Measurements from ENCODE around the gene ECE2. TPM values are rescaled to one million over a fixed set of nuclear protein-coding genes. Genes with fewer than 3 reads are reported as not detected.

Gene ECE2
- not detected in 2 replicates for total RNA-seq

DNA sequence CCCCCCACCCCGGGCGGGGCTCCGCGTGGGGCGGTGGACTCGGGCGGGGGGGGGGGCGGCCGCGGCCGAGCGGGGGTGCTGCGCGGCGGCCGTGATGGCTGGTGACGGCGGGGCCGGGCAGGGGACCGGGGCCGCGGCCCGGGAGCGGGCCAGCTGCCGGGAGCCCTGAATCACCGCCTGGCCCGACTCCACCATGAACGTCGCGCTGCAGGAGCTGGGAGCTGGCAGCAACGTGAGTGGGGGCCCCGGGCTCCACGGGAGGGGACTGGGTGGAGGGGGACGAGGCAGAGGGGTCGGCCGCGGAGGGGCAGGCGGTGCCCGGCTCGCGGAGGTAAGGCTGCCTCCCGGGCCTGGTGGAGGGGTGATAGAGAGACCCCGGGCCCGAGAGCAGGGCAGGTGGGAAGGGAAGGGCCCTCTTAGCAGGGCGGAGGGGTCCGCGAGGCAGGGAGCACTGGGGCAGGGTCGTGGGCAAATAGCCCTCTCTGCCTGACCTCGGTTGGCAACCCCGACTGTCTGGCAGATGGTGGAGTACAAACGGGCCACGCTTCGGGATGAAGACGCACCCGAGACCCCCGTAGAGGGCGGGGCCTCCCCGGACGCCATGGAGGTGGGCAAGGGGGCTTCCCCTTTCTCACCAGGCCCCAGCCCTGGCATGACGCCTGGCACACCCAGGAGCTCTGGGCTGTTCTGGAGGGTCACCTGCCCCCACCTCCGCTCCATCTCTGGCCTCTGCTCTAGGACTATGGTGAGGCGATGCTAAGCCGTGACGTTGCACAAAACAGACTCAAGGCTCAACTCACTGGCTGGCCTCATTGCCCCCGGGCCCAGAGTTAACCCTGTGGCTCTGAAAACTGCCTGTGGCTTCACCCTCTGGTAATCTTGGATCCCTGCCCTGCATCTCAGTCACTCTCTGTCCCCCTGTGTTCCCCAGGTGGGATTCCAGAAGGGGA is at the start of gene ECE2:
TSS of gene ECE2 (plus strand) at position 62 of the 950 bp plus-strand sequence. CDS start at position 194, 132 bp downstream.

DNA sequence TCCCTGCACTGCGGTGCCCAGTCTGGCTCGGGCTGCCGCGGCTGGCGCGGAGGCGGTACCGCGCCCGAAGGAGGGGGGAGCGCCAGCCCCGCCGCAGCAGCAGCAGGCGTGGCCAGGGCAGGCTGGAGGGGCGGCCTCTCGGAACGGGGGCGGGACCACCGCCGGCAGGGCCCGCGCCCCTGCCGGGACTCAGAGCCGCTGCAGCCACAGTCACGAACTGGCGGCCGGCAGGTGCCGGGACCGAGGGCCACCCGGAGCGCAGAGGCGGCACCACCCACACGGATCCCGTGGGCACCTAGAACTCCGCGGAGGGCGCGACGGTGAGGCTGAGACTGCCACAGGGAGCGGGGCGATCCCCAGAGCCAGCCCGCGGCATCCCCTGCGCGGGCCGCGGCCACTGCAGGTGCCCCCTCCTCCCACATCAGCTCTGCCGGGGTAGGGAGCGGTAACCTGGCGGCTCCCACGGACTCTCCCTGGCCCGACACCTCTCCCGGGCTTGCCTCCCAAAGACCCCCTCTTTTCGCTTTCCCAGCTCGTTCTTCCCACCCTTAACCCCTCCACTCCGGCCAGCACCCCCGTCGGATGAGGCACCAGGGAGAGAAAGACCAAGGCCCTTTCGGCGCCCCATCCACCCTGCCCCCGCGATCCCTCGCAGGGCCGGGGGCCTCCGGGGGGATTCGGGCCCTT is 46.3 kb upstream of the ECE2 start, which contains the start of gene VWA5B2:
TSS of gene VWA5B2 (plus strand) at position 192 of the 687 bp plus-strand sequence. CDS start 944 bp downstream, outside the sequence.

DNA sequence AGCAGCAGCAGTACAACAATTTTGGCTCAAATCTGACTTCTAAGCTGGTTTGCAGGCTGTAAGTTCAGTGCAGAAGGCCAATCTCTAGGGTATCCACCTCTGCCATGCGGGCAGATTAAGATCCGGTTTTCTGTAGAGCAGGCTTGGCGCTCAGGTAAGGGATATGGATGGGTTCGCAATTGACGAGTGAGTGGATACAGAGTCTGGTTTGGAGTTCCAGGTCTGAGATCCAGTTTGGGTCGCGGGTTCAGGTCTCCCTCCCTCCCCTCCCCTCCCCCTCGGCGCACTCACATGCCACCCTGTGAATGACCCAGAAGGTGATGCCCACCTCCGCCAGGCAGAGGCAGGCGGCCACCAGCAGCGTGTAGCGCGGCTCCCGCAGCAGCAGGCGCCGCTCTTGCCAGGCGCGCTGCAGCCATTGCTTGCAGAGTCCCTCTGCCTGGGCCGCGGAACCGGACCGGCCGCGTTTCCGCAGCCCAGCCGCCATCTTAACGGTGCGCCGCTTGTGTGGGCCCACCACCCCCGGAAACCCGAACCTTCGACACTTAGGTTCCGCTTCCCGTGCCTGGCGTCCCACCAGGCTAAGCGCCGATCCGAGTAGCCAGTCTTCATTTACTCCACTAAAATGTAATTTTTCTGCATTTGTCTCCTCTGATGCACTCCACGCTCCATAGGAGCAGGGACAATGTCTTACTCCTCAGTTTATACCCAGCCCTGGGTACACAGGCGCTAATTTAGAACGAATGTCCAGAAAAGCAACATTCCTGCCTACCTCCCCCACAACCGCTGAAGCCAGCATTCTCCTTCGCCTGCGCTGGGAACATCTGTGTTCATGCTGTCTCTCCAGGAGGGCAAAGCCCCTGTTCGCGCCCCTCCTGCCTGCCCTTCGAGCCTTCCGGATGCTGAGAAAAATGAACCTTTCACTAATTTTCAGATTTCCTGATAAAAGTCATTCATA is 27.1 kb upstream of the ECE2 start, which contains the start of gene ALG3:
TSS of gene ALG3 (minus strand) at position 509 of the 958 bp plus-strand sequence. CDS start at position 487, 22 bp downstream.

DNA sequence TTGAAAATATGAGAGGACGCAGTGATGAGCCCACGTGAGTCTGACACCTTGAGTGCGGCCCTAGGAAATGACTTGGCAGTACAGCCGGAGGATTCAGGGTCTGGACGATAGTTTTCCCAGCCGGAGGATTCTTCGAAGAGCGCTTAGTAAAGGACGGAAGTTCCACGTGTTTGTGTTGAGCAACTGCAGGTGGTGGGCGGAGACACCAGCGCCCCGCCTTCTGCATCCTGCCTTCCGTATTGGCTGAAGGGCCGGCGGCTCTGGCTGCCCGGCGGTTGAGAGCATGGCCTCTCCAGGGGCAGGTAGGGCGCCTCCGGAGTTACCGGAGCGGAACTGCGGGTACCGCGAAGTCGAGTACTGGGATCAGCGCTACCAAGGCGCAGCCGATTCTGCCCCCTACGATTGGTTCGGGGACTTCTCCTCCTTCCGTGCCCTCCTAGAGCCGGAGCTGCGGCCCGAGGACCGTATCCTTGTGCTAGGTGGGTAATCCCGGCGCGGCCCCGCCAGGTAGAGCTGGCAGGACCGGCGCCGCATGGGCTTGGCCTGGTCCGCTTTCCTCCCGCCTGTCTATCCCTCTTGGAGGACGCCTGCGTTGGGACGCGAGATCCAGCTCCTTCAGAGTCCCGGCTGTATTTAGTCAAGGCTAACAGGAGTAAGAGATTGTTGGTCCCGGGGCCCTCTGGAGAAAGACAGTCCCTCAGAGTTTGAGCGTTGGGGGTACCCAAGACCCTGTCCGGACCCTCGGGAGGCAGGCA is 26.2 kb upstream of the ECE2 start, which contains the start of gene EEF1AKMT4:
TSS of gene EEF1AKMT4 (plus strand) at position 261 of the 755 bp plus-strand sequence. CDS start at position 284, 23 bp downstream.

GRCh38 chr3:184261270-184261853 is 14.5 kb upstream of the ECE2 start, which contains the start of gene CAMK2N2:
CAMK2N2 (minus strand) TSS chr3:184261553; CDS start chr3:184261285, 268 bp downstream.

DNA sequence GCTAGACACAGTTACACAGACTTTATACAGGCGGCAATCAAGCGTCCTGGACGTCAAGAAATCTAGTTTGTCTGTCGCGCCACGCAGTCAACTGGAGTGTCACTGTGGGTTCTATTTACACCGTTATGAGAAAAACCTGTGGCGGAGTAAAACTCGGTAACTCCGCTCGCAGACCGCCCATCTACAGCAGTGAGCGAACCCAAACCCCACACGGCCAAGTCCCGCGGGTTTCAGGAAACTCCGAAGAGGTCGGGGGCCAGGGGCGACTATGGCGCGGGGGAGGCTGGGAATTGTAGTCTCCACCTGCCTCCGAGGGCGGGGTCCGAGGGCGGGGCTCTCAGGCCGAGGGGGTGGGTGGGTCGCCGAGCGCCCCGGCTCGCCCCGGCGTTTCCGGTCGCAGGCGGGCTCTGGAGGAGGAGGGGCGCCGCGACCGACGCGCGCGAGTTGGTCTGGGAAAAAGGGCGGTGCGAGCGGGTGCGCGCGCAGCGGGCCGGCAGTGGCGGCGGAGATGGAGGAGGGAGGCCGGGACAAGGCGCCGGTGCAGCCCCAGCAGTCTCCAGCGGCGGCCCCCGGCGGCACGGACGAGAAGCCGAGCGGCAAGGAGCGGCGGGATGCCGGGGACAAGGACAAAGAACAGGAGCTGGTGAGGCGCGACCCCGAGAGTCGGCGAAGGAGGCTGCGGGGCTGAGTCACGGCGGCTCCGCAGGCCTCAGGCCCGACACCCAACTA is 23.1 kb downstream of the ECE2 start, which contains the start of gene PSMD2:
TSS of gene PSMD2 (plus strand) at position 483 of the 729 bp plus-strand sequence. CDS start at position 509, 26 bp downstream.

GRCh38 chr3:184314363-184314699 is 38.5 kb downstream of the ECE2 start, which contains the start of gene EIF4G1:
EIF4G1 (plus strand) TSS chr3:184314606; CDS start chr3:184315797, 1,191 bp downstream.

GRCh38 chr3:184337399-184337714 is 61.5 kb downstream of the ECE2 start, which contains the start of gene FAM131A:
FAM131A (plus strand) TSS chr3:184337600; CDS start chr3:184337631, 31 bp downstream.

Other genes starting within 250 kb of the ECE2 start
- gene HTR3D, start 244.3 kb upstream of the ECE2 start, total RNA-seq: not detected in 2 replicates
- gene HTR3C, start 223.0 kb upstream of the ECE2 start, total RNA-seq: not detected in 2 replicates
- gene HTR3E, start 179.0 kb upstream of the ECE2 start, total RNA-seq: not detected in 2 replicates
- 31.7 and 50.0 TPM in 2 replicates for gene EIF2B5, start 140.7 kb upstream of the ECE2 start, total RNA-seq
- gene DVL3, start 120.6 kb upstream of the ECE2 start, total RNA-seq: 15.9 and 28.8 TPM in 2 replicates
- gene AP2M1, start 101.2 kb upstream of the ECE2 start, total RNA-seq: 396 and 554 TPM in 2 replicates
- 38.5 and 54.1 TPM in 2 replicates for gene ABCF3, start 89.8 kb upstream of the ECE2 start, total RNA-seq
- gene VWA5B2, start 46.4 kb upstream of the ECE2 start, total RNA-seq: 0.13 TPM in 1 of 2 replicates, not detected in the other
- gene ALG3, start 27.1 kb upstream of the ECE2 start, total RNA-seq: 14.6 and 43.5 TPM in 2 replicates
- 3.2 and 3.4 TPM in 2 replicates for gene EEF1AKMT4, start 26.4 kb upstream of the ECE2 start, total RNA-seq
- gene CAMK2N2, start 14.5 kb upstream of the ECE2 start, total RNA-seq: 0.13 TPM in 1 of 2 replicates, not detected in the other
- 371 and 561 TPM in 2 replicates for gene PSMD2, start 23.2 kb downstream of the ECE2 start, total RNA-seq
- gene EIF4G1, start 38.6 kb downstream of the ECE2 start, total RNA-seq: 301 and 661 TPM in 2 replicates
- 16.4 and 43.0 TPM in 2 replicates for gene FAM131A, start 61.6 kb downstream of the ECE2 start, total RNA-seq
- gene CLCN2, start 85.6 kb downstream of the ECE2 start, total RNA-seq: 1.3 and 2.6 TPM in 2 replicates
- 74.5 and 97.8 TPM in 2 replicates for gene POLR2H, start 85.7 kb downstream of the ECE2 start, total RNA-seq
- not detected in 2 replicates for gene THPO, start 102.2 kb downstream of the ECE2 start, total RNA-seq
- gene CHRD, start 104.0 kb downstream of the ECE2 start, total RNA-seq: 0.16 and 0.69 TPM in 2 replicates

Measured in bladder microvascular endothelial cell (primary cell).